ENCODE measurements around the gene MTUS2. TPM values are rescaled to one million over a fixed set of nuclear protein-coding genes. Genes with fewer than 3 reads are reported as not detected.
A peak's percentile ranks its signal among the peaks of the same experiment; 100 is the strongest.

MTUS2 gene
- total RNA-seq, 4 donors from 2014 or later, result 0.08 to 0.57 TPM; not detected in 2

DNA sequence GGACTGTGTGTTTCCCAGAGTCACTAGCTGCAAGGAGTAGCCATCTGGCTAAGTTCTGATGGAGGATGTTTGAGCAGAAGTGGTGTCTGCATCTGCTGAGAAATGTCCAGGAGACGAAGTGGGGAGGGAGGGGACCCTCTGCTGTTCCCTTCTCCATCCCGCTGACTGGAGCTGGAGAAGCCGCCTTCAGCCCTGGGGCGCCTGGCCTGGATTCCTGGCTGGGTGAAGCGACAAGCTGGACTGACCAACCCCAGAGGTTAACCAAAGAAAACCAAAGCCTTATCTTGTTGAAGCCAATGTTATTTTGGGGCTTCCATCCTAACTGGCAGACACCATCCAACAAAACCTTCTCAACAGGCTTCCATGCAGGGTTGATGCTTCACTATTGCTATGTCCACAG lies 707.8 kb downstream of the MTUS2 start:
- WGBS, 2 donors, result 88 to 93% methylated on average over 4 to 5 of the region's 5 CpGs
- H3K36me3 ChIP-seq, result peaks cover 14 to 100% (median 34%) of the 10 kb centered on the region in 3 donors
- peaks cover 0 to 4% (median 0%) of the 10 kb centered on the region in 3 donors for H3K4me1 ChIP-seq
- no peak overlapping the region for H3K4me3 ChIP-seq
- no peak overlapping the region for H3K27ac ChIP-seq
- no peak for TF ChIP-seq POLR2A (IDR thresholded peaks at IDR 0.05)
- TF ChIP-seq, protein P1, sequence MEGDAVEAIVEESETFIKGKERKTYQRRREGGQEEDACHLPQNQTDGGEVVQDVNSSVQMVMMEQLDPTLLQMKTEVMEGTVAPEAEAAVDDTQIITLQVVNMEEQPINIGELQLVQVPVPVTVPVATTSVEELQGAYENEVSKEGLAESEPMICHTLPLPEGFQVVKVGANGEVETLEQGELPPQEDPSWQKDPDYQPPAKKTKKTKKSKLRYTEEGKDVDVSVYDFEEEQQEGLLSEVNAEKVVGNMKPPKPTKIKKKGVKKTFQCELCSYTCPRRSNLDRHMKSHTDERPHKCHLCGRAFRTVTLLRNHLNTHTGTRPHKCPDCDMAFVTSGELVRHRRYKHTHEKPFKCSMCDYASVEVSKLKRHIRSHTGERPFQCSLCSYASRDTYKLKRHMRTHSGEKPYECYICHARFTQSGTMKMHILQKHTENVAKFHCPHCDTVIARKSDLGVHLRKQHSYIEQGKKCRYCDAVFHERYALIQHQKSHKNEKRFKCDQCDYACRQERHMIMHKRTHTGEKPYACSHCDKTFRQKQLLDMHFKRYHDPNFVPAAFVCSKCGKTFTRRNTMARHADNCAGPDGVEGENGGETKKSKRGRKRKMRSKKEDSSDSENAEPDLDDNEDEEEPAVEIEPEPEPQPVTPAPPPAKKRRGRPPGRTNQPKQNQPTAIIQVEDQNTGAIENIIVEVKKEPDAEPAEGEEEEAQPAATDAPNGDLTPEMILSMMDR (IDR thresholded peaks at IDR 0.05), result no peak
- intact Hi-C loops (cut with DNase I), result no loop called here
- DNase-seq, result no peak
- no peaks in the 10 kb centered on the region for H3K9me3 ChIP-seq
- no peaks in the 10 kb centered on the region for H3K27me3 ChIP-seq

DNA sequence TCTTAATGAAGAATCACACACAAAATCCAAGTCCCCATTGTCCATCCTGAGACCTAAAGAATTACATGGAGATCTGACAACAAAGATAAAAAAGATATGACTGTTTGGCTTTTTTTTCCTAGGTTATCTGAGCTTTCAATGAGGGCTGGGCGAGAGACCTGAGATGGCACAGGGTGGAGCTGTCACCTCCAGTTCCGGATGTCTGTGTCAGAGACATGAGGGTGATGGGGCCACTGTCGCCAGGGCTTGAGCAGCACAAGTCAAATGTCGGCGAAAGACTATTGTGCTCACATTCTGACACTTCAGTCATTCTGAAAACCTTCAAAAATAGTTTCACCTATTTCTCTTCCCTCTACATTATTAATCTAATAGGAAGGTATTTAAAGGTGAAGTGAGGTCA lies 709.6 kb downstream of the MTUS2 start:
- no peak overlapping the region for H3K27ac ChIP-seq
- peaks cover 16 to 100% (median 18%) of the 10 kb centered on the region in 3 donors for H3K36me3 ChIP-seq
- H3K4me3 ChIP-seq, result no peak overlapping the region
- no peaks in the 10 kb centered on the region for H3K9me3 ChIP-seq
- intact Hi-C loops (cut with DNase I), result no loop called here
- TF ChIP-seq, protein P1 (IDR thresholded peaks at IDR 0.05), result no peak
- no peak for TF ChIP-seq POLR2A (IDR thresholded peaks at IDR 0.05)
- DNase-seq, result no peak
- 89 to 90% methylated on average over 5 of the region's 5 CpGs for WGBS, 2 donors
- H3K4me1 ChIP-seq, result peaks cover 0 to 16% (median 3%) of the 10 kb centered on the region in 3 donors
- H3K27me3 ChIP-seq, result no peaks in the 10 kb centered on the region

DNA sequence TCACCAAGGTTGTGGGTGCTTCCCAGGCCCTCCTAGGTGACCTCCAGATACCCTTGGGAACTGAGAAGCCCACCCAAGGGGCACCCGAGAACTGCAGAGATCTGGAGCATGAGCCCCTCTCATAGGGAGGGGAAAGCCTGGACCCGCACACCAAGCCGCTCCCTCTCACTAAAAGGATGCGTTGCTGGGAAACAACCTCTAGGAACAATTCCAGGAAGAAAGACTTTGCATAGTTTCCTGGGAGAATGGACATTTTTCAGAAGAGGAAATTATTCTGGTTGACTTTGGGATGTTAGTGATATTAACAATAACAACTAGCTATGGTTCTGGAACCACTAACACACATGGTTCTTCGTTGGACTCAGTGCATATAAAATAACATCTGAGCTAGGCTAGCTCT lies 710.8 kb downstream of the MTUS2 start:
- Histone ChIP-seq H3K4me1 (peaks cover 0 to 17% (median 3%) of the 10 kb centered on the region in 3 donors), H3K9me3 (no peaks in the 10 kb centered on the region), H3K27me3 (no peaks in the 10 kb centered on the region), H3K27ac (no peak overlapping the region), H3K36me3 (peaks cover 17 to 100% (median 18%) of the 10 kb centered on the region in 3 donors), H3K4me3 (no peak overlapping the region)
- TF ChIP-seq, protein P1 (IDR thresholded peaks at IDR 0.05), result no peak
- TF ChIP-seq POLR2A (IDR thresholded peaks at IDR 0.05), result no peak
- intact Hi-C loops (cut with DNase I), result no loop called here
- DNase-seq, result no peak
- 55 to 59% methylated on average over 3 of the region's 5 CpGs for WGBS, 2 donors

DNA sequence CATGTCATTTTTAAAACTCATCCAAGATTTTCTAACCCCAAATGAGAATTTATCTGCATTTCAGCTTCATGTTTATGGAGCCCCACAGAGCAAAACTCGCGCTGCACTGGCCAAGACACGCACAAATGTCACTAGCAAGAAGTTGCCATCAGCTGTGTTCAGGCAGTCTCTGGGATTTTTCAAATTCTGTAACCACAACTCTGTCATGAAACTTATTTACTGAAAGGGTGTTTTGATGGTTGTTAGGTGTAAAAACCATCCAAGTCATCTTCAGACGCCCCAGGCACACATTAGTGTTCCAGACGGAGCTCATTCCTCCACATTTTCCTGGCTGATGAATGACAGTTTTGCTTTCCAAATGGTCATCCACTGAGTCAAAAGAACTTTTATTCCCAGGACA lies 712.0 kb downstream of the MTUS2 start:
- no peaks in the 10 kb centered on the region for H3K9me3 ChIP-seq
- no peak for TF ChIP-seq POLR2A (IDR thresholded peaks at IDR 0.05)
- TF ChIP-seq, protein P1 (IDR thresholded peaks at IDR 0.05), result no peak
- peak overlapping the region in 2 of 4 donors; percentile 13 to 30 for H3K27ac ChIP-seq
- intact Hi-C loops (cut with DNase I), result no loop called here
- WGBS, 2 donors, result 58 to 79% methylated on average over 5 of the region's 5 CpGs
- H3K4me1 ChIP-seq, result peaks cover 0 to 28% (median 3%) of the 10 kb centered on the region in 3 donors
- H3K27me3 ChIP-seq, result no peaks in the 10 kb centered on the region
- H3K4me3 ChIP-seq, result no peak overlapping the region
- H3K36me3 ChIP-seq, result peaks cover 18 to 95% (median 19%) of the 10 kb centered on the region in 3 donors
- no peak for DNase-seq

DNA sequence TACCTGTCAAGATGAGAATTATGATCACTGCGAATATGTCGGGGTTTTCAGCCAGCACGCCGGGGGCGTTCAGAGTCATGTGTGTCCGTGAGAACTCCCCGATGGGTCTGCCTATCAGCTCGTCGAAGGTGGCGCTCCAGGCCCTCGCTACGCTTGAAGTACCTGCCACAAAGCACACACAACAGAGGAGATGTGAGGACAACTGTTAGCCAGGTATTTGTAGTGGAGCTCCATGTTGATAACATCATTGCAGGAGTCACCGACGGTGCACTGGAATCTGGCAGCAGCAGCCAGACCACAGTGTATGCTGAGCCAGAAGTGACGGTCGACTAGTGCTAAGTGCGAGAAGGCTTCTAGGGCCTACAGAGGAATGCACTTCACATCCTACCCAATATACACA lies 712.7 kb downstream of the MTUS2 start:
- intact Hi-C loops (cut with DNase I), result no loop called here
- Histone ChIP-seq H3K27me3 (no peaks in the 10 kb centered on the region), H3K9me3 (no peaks in the 10 kb centered on the region), H3K4me3 (no peak overlapping the region), H3K27ac (peak overlapping the region in 1 of 4 donors; percentile 13), H3K4me1 (peaks cover 0 to 35% (median 3%) of the 10 kb centered on the region in 3 donors), H3K36me3 (peaks cover 13 to 93% (median 19%) of the 10 kb centered on the region in 3 donors)
- TF ChIP-seq, protein P1 (IDR thresholded peaks at IDR 0.05), result no peak
- no peak for TF ChIP-seq POLR2A (IDR thresholded peaks at IDR 0.05)
- 60 to 77% methylated on average over 11 to 16 of the region's 17 CpGs for WGBS, 2 donors
- no peak for DNase-seq
